GM10248 (cell line): ENCODE results near the gene CHD6.
"Not testable (repeated sequence)": the region's sequence is repeated elsewhere in the genome, so short reads cannot be mapped to it uniquely, and the experiment has no call there.

Experiments used
- CTCF ChIA-PET: fragments of 300-600 bp; sonication (Branson Sonifier 250); formaldehyde crosslinking; extraction: SDS; loops from one replicate; lab custom pipeline; 2021; ENCODE audit warnings: antibody characterized with exemption; lab: Yijun Ruan, JAX
- POLR2A ChIA-PET: fragments of 350-650 bp; sonication (Branson Sonifier 250); formaldehyde crosslinking; extraction: SDS; loops from one replicate; lab custom pipeline; 2020; ENCODE audit warnings: antibody characterized with exemption; lab: Yijun Ruan, JAX
- DNase-seq: peaks from one replicate; pipeline ENCODE4 v3.0.0; 2012; ENCODE audit errors: extremely low spot score
- TF ChIP-seq, protein P1 (sequence below): IDR thresholded peaks from 2 replicates; pipeline ENCODE4 v1.5.1; 2012; ENCODE audit warnings: mild to moderate bottlenecking, low read depth; ENCODE audit errors: extremely low read depth, missing control alignments, control extremely low read depth

CHD6 gene

DNA sequence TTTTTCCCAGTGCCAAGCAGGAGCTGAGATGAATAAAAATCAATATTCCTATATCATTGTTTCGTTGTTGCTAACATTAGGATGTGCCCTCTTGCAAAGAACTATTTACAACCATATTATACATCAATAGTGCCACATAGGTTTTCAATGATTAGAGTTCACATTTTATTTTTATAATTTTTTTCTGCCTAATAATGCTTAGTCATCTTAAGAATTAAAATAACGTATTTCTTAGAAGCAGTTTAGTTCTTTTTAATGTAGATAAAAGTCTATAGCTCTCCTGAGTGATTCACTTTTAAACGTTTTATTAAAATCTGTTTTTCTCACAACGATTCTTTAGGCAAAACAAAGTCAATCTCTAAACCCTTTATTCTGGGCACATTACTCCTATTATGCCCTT, 71.6 kb downstream of the CHD6 start:
- POLR2A ChIA-PET = no interaction called here

GRCh38 chr20:41544472-41544871, 73.7 kb downstream of the CHD6 start:
- POLR2A ChIA-PET = no interaction called here
- TF ChIP-seq, protein P1, sequence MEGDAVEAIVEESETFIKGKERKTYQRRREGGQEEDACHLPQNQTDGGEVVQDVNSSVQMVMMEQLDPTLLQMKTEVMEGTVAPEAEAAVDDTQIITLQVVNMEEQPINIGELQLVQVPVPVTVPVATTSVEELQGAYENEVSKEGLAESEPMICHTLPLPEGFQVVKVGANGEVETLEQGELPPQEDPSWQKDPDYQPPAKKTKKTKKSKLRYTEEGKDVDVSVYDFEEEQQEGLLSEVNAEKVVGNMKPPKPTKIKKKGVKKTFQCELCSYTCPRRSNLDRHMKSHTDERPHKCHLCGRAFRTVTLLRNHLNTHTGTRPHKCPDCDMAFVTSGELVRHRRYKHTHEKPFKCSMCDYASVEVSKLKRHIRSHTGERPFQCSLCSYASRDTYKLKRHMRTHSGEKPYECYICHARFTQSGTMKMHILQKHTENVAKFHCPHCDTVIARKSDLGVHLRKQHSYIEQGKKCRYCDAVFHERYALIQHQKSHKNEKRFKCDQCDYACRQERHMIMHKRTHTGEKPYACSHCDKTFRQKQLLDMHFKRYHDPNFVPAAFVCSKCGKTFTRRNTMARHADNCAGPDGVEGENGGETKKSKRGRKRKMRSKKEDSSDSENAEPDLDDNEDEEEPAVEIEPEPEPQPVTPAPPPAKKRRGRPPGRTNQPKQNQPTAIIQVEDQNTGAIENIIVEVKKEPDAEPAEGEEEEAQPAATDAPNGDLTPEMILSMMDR = no peak
- DNase-seq = no peak
- CTCF ChIA-PET = interaction anchor here (0.8 to 1.7 kb wide), 2 partner anchors 21 to 30 kb away, joined by 3 read pairs; no protein-coding TSS in a partner anchor

More for the DNA sequence above, 71.6 kb downstream of the CHD6 start:
- TF ChIP-seq, protein P1 = no peak
- CTCF ChIA-PET = no interaction called here
- no peak for DNase-seq

- no peak for DNase-seq
- TF ChIP-seq, protein P1 = no peak
- CTCF ChIA-PET = interaction anchor here (0.7 to 1.0 kb wide), 2 partner anchors 13 to 18 kb away, joined by 3 to 5 read pairs; no protein-coding TSS in a partner anchor
- POLR2A ChIA-PET = no interaction called here
Measured at GRCh38 chr20:41540918-41541317, 77.3 kb downstream of the CHD6 start.

DNA sequence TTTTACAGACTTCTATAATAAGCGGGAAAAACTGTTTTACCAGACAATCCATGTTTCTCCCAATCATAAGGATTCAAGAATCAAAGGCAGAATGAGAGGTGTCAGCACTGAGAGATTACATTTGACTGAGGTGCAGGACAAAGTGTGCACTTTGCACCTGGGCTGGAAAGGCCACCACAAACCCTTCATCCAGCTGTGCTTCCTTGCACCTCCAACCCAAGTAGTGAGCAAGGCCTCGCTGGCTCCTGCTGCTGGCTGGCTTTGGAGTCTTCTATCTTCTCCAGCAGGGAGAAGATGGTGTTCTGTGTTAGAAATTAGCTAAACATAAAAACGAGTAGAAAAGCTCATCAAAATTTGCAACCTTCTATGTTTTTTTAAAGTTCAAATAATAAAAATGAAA, 77.7 kb downstream of the CHD6 start:
- no peak for DNase-seq
- POLR2A ChIA-PET = no interaction called here
- CTCF ChIA-PET = interaction anchor here (0.7 to 1.0 kb wide), 2 partner anchors 13 to 19 kb away, joined by 3 to 5 read pairs; no protein-coding TSS in a partner anchor
- TF ChIP-seq, protein P1 = no peak

DNA sequence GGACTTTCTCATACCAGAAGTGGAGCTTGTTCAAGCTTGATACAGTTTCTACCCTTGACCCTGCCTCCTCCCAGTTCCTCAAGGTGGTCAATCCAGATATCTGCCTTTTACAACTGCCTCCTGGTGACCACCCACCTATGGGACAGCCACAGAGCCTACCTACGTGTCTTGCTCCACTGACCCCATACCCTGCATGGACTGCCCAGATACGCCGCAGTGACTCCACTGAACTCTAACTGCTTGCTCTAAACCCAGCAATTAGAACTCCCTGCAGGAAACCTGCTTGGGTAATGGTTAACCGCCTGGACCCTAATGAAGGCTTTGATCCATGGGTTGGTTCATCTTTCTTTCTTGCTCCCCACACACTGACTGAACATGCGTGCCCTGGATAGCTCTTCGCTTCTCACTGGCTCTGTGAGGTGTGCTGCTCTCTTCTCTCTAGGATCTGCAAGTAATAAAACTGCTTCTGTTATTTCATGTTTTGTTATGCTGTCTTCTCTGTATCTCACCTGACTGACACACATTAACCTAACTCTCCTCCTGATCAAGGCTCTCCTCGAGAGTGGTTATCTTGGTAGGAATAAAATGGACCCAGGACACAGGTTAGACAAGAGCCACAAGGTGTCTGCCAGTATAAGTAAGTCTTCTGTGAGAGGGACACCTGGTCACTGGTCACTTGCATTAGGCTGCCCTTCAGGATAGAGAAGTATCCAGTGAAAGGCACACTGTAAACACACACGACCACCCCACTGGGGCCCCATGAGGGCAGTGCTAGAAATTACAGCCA, 79.2 kb downstream of the CHD6 start:
- CTCF ChIA-PET = interaction anchor here (1.4 kb wide), 1 partner anchor 16 kb away, joined by 3 read pairs; no protein-coding TSS in a partner anchor
- POLR2A ChIA-PET = no interaction called here
- DNase-seq = no peak
- TF ChIP-seq, protein P1 = no peak

- no peak for DNase-seq
- ChIA-PET POLR2A (no interaction called here), CTCF (no interaction called here)
- TF ChIP-seq, protein P1 = no peak
Measured at GRCh38 chr20:41537865-41538264, 80.3 kb downstream of the CHD6 start.

- DNase-seq, POLR2A ChIA-PET: not testable (repeated sequence)
- CTCF ChIA-PET = interaction anchor here (1.3 to 2.3 kb wide), 3 partner anchors 9 to 35 kb away, joined by 4 to 7 read pairs (median 4); no protein-coding TSS in a partner anchor
Measured at GRCh38 chr20:41535551-41535950, 82.6 kb downstream of the CHD6 start.
